Osteoblast (primary cell): ENCODE results near the gene PCDH19. TPM values are rescaled to one million over a fixed set of nuclear protein-coding genes. Genes with fewer than 3 reads are reported as not detected.

Experiments used
- DNase-seq: peaks from one replicate; pipeline ENCODE4 v3.0.0; 2011; ENCODE audit warnings: low spot score, mixed read lengths; ENCODE audit not compliant: insufficient read length; ENCODE audit errors: missing footprints
- H2AFZ ChIP-seq: 2 replicates; pipeline ENCODE4 v1.6.0; 2011; ENCODE audit warnings: mild to moderate bottlenecking, low read length
- H3K27ac ChIP-seq: 2 replicates; pipeline ENCODE4 v1.5.1; 2011; ENCODE audit warnings: mild to moderate bottlenecking, low read depth, low read length, moderate library complexity
- H3K27me3 ChIP-seq: 2 replicates; pipeline ENCODE4 v1.6.0; 2012; ENCODE audit warnings: mild to moderate bottlenecking, control low read depth, inconsistent platforms, low read length, moderate library complexity; ENCODE audit not compliant: insufficient read depth
- H3K36me3 ChIP-seq: 2 replicates; pipeline ENCODE4 v1.5.1; 2011; ENCODE audit warnings: mild to moderate bottlenecking, low read length, control low read depth, moderate library complexity; ENCODE audit not compliant: insufficient read depth
- H3K4me1 ChIP-seq: 2 replicates; pipeline ENCODE4 v1.5.1; 2011; ENCODE audit warnings: mild to moderate bottlenecking, low read length, control low read depth, moderate library complexity; ENCODE audit not compliant: insufficient read depth
- H3K4me2 ChIP-seq: 2 replicates; pipeline ENCODE4 v1.6.0; 2011; ENCODE audit warnings: mild to moderate bottlenecking, low read length; ENCODE audit not compliant: insufficient read depth
- H3K4me3 ChIP-seq: fragments of 200-600 bp; sonication (generic); 3 replicates; pipeline ENCODE4 v1.5.1; 2012; ENCODE audit warnings: mild to moderate bottlenecking, low read length, inconsistent platforms; ENCODE audit not compliant: insufficient read depth
- H3K79me2 ChIP-seq: 2 replicates; pipeline ENCODE4 v1.6.0; 2012; ENCODE audit warnings: mild to moderate bottlenecking, low read length, control low read depth, inconsistent platforms; ENCODE audit not compliant: insufficient read depth
- H3K9me3 ChIP-seq: 2 replicates; pipeline ENCODE4 v1.5.1; 2011; ENCODE audit warnings: low read depth, low read length, control low read depth
- H4K20me1 ChIP-seq: 2 replicates; pipeline ENCODE4 v1.6.0; 2012; ENCODE audit warnings: mild to moderate bottlenecking, low read length, control low read depth; ENCODE audit not compliant: insufficient read depth
- total RNA-seq: library from RNA; depleted of rRNA; stranded (reverse); fragments of >200 nt; gene quantifications from 2 replicates; pipeline ENCODE4 v1.2.3, GENCODE V29; 2012
- TF ChIP-seq, protein P1 (sequence below): IDR thresholded peaks from 2 replicates; pipeline ENCODE4 v1.5.1; 2011; ENCODE audit warnings: mild to moderate bottlenecking, low read depth, low read length, moderate library complexity; ENCODE audit errors: extremely low read depth

Gene PCDH19
- total RNA-seq, 1 donor: 0.36 TPM

DNA sequence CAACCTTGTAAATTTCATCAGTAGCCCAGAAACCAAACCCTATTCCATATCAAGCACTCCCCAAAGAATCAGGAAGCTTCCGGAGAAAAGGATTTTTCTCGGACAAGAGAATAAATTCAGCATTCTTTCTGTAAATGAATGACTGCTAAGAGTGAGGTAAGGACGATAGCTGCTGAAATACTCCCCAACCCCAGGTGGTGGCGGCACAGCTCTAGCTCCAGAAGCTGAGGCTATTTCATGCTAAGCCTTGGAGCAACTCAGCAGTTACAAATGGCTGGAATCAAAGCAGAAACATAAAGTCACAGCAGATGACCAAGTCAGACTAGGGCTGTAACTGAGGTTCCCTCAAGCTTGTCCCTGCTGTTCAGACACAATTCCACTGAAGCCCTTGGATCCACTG is 13.9 kb upstream of the PCDH19 start:
- no peaks in the 10 kb centered on the region for H3K79me2 ChIP-seq
- H4K20me1 ChIP-seq: no peaks in the 10 kb centered on the region
- no peaks in the 10 kb centered on the region for H3K9me3 ChIP-seq
- no peaks in the 10 kb centered on the region for H3K36me3 ChIP-seq
- TF ChIP-seq, protein P1, sequence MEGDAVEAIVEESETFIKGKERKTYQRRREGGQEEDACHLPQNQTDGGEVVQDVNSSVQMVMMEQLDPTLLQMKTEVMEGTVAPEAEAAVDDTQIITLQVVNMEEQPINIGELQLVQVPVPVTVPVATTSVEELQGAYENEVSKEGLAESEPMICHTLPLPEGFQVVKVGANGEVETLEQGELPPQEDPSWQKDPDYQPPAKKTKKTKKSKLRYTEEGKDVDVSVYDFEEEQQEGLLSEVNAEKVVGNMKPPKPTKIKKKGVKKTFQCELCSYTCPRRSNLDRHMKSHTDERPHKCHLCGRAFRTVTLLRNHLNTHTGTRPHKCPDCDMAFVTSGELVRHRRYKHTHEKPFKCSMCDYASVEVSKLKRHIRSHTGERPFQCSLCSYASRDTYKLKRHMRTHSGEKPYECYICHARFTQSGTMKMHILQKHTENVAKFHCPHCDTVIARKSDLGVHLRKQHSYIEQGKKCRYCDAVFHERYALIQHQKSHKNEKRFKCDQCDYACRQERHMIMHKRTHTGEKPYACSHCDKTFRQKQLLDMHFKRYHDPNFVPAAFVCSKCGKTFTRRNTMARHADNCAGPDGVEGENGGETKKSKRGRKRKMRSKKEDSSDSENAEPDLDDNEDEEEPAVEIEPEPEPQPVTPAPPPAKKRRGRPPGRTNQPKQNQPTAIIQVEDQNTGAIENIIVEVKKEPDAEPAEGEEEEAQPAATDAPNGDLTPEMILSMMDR: no peak
- no peak overlapping the region for H3K4me2 ChIP-seq
- no peak overlapping the region for H3K4me3 ChIP-seq
- H3K4me1 ChIP-seq: no peaks in the 10 kb centered on the region
- no peak overlapping the region for H2AFZ ChIP-seq
- H3K27ac ChIP-seq: no peak overlapping the region
- no peaks in the 10 kb centered on the region for H3K27me3 ChIP-seq
- no peak for DNase-seq

DNA sequence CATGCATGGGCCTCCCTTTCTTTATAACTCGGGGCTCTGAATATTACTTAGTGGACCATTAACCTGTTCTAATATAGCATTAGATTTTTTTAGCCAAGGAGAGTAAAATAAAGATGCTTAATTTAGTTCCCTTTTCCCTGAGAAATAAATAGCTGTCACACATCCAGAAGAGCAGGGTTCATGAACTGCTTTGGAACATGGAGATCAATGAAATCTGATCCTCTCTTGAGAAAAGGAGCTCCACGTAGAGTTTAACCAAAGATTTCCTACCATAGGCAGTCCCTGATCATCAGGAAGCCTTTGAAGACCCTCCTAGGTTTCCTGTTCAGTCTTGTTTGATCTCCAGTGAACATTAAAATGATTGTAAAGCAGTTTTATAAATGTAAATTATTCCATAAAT is 8.5 kb upstream of the PCDH19 start:
- Histone ChIP-seq H3K4me2 (no peak overlapping the region), H3K27ac (no peak overlapping the region)
- TF ChIP-seq, protein P1: no peak

DNA sequence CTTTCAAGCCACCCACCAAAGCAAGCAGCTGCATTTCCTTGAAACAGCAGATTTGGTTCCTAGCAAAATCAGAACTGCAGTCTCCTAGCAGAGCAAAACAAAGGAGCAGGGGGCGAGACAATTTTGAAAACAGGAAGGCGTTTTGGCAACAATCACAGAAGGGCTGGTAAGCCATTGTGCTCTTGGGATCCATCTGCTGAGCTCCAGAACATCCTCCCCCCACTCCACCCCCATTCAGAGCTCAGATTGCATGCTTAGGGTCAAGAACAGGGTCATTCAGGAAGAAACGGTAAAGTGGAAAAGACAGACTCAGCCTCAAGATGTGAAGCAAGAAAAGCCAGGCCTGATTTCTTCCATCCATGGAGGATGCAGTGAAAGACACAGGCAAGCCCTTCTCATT is 7.6 kb upstream of the PCDH19 start:
- Histone ChIP-seq H3K27ac (no peak overlapping the region), H3K4me1 (no peaks in the 10 kb centered on the region), H2AFZ (no peak overlapping the region), H3K36me3 (no peaks in the 10 kb centered on the region), H3K4me3 (no peak overlapping the region), H3K79me2 (no peaks in the 10 kb centered on the region), H3K9me3 (no peaks in the 10 kb centered on the region), H3K4me2 (no peak overlapping the region), H4K20me1 (no peaks in the 10 kb centered on the region), H3K27me3 (peaks cover 10% of the 10 kb centered on the region)
- TF ChIP-seq, protein P1: no peak
- DNase-seq: no peak

More for the DNA sequence above, 8.5 kb upstream of the PCDH19 start:
- H3K27me3 ChIP-seq: peaks cover 8% of the 10 kb centered on the region
- no peaks in the 10 kb centered on the region for H3K4me1 ChIP-seq
- no peaks in the 10 kb centered on the region for H3K79me2 ChIP-seq
- H4K20me1 ChIP-seq: no peaks in the 10 kb centered on the region
- H3K9me3 ChIP-seq: no peaks in the 10 kb centered on the region
- DNase-seq: no peak
- H3K4me3 ChIP-seq: no peak overlapping the region
- no peaks in the 10 kb centered on the region for H3K36me3 ChIP-seq
- no peak overlapping the region for H2AFZ ChIP-seq

DNA sequence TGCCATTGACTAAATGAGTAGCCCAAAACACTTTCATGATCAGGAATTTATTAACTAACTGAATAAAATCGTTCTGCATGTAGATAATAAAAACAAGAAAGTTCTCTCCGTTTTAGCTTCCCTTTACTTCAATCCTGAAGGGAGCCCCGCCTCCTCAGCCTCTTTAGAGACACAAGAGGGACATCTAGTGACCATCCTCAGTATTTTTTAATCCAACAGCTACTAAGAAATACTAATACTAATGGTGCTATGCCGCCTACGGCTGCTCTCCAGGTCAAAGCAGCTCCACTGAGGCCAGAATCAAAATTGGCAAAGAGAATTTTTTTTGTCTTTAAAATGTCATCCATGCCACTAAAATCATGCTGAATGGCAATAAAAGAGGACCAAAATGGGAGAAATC is 3.2 kb upstream of the PCDH19 start:
- H3K79me2 ChIP-seq: no peaks in the 10 kb centered on the region

More for the DNA sequence above, 3.2 kb upstream of the PCDH19 start:
- no peaks in the 10 kb centered on the region for H3K36me3 ChIP-seq
- H3K4me3 ChIP-seq: no peak overlapping the region
- no peaks in the 10 kb centered on the region for H4K20me1 ChIP-seq
- no peak overlapping the region for H2AFZ ChIP-seq
- peak; percentile 86 for DNase-seq
- peaks cover 29% of the 10 kb centered on the region for H3K27me3 ChIP-seq
- no peaks in the 10 kb centered on the region for H3K4me1 ChIP-seq
- H3K4me2 ChIP-seq: peak overlapping the region; percentile 20
- H3K27ac ChIP-seq: no peak overlapping the region
- TF ChIP-seq, protein P1: peak; percentile 57
- H3K9me3 ChIP-seq: no peaks in the 10 kb centered on the region
